GM21576 (cell line): ENCODE measurements around the gene ERC2.

Experiments
- ATAC-seq: cut with Tn5 transposase; IDR thresholded peaks from one replicate; pipeline ENCODE4 v1.9.1; 2021; ENCODE audit warnings: mild to moderate bottlenecking, moderate library complexity; ENCODE audit not compliant: unreplicated experiment

The ERC2 gene

DNA sequence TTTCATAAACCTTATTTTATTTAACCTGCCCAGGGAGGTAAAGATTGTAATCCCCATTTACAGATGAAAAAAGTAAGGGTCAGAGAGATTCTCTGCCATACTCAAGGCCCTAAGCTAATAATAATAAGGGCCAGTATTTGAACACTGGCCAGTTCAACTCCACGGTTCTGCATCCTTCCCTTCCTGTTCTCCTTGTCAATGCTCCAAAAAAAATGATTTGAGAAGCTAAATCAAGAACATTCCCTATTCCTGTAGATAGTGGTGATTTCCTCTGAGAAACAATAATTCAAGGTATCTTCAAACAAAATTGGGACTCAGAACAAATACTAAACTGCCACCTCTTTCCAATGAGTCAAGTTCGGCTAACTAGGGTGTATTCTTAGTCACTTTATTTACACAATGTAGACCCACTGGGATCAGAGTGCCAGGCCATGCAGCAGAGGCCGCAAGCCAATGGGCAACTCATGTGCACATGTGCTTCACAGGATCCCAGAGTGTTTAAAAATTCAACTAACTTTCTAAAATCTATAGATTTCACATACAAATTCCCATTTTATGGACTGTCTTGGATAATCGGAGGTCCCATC, 521.6 kb downstream of the ERC2 start:
- ATAC-seq: no peak

DNA sequence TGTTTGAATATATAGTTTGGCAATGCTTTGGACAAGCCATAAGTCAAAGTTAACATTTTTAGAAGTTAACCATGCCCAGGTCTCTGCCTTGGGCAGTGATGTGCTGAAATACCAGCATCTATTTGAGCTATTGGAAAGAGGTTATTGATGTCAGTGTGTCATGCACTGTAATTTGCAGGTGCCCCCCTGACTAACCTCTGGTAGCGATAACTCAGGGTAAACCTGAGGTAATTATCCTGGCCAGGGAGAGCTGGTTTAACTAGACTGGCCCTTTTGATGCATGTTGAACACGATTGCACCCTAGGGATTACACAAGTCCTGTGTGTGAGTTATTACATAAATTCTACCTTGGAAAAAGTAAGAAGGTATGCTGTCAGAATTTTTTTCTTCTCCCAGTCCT, 525.4 kb downstream of the ERC2 start:
- ATAC-seq: no peak

- ATAC-seq: no peak
These were observed 529.0 kb downstream of the ERC2 start for GRCh38 chr3:55939287-55939686.

DNA sequence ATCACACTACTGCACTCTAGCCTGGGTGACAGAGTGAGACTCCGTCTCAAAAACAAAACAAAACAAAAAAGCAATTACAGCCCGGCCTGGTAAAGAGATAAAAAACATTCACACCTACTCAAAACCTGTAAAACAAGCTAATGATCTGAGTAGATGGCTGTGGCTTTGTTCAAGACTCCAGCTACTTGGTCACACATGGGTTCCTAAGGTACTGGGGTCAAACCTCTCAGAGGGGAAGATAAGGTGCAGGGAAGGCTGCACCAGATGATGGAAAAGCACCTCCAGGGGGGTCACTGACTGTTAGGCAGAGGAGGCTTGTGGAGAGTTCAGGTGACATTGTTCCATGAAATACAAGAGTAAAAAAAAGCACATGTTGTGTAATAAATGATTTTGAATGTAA, 531.0 kb downstream of the ERC2 start:
- ATAC-seq: no peak

DNA sequence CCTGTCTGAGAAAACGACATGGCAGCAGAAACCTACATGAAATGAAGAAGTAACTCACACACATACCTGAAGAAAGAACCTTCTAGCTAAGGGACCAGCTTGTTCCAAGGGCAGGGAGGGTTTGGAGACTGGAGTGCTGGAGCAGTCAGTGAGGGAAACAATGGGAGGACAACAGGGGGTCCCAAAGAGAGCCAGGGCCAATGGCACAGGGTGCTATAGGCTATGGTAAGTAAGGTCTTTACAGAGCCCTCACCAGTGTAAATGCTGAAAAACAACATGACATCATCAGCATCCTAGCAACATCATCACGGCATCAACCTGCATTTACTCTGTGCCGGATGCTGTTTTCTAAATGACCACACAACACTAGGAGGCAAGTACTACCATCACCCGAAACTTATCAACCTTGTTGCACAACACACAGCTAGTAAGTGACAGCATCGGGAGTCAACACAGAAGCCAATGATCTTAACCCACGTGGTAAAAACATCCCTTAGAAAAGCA, 531.7 kb downstream of the ERC2 start:
- no peak for ATAC-seq

- no peak for ATAC-seq
These were observed 533.0 kb downstream of the ERC2 start for GRCh38 chr3:55935241-55935640.

GRCh38 chr3:55934771-55935170, 533.5 kb downstream of the ERC2 start:
- no peak for ATAC-seq

GRCh38 chr3:55929154-55929869, 539.0 kb downstream of the ERC2 start:
- ATAC-seq: no peak

DNA sequence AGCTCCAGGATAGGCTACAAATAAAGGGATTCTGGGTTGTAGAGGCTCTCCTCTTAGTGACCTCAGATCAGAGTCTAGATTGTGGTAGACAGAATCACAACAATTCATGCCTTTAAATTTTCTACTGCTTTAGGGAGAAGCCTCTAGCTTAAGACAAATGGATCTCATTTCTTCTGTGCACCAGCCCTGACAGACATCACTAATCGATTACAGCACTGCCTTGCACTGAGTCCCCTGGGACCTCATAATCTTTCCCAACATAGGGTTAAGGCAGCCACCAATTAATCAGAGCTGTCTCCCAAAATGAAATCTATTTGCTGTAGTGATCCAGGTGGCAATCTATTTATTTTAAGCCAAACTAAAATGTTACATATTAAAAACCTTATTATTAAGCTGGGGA, 544.6 kb downstream of the ERC2 start:
- no peak for ATAC-seq

GRCh38 chr3:55923207-55923606, 545.1 kb downstream of the ERC2 start:
- ATAC-seq: no peak

- ATAC-seq: no peak
These were observed 555.4 kb downstream of the ERC2 start for GRCh38 chr3:55912880-55913279.

DNA sequence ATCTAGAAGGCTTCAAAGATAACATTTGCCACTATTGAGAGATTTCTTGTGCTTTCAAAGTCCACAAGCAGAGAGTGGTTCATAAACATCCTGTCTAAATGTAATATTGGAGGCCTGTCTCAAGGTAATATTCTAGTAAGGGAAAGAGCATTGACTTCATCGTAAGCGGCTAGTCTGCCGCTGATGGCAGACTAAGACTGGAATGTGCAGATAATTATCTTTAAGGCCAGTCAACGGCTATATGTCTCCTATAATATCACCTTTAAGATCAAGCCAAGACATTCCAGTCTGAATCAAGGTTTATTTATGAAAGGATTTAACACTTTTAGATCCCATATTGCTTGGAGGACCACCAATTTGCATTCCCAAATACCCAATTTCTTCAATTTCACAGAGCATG, 557.0 kb downstream of the ERC2 start:
- no peak for ATAC-seq

DNA sequence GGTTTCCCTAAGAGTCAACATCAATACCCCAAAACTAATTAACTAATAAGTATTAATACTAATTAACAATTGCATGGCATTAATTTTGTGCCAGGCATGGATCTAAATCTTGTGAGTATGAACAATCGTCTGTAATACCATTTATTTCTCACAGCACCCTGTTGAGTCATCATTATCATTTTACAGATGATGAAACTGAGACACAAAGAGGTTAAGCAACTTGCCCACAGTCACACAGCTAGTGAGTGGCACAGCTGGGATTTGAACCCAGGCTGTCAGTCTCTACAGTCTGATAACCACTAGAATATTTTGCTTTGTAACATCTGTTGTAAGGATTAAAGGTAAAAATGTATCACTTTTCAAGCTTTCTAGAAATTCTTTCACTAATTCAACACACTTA, 557.7 kb downstream of the ERC2 start:
- no peak for ATAC-seq

DNA sequence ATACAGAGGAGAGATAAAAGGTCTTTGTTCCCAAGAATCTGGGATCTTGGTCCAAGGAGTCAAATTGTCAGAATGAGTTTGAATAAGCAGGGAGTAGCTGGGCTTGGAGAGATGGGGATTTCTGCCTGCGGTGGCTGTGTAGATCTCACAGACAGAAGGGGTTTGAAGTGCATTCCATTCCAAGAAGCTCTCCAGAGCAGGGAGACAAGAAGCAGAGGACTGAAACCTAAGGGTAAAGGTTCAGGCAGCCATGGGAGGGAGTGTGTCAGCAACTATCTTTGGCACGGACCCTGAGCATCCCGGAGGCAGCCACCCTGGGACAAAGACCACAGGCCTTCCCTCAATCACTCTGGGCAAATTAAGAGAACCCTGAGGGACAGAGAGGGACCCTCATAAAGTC, 558.9 kb downstream of the ERC2 start:
- ATAC-seq: no peak

GRCh38 chr3:55907616-55908015, 560.7 kb downstream of the ERC2 start:
- no peak for ATAC-seq

- ATAC-seq: no peak
These were observed 561.4 kb downstream of the ERC2 start for GRCh38 chr3:55906896-55907295.

DNA sequence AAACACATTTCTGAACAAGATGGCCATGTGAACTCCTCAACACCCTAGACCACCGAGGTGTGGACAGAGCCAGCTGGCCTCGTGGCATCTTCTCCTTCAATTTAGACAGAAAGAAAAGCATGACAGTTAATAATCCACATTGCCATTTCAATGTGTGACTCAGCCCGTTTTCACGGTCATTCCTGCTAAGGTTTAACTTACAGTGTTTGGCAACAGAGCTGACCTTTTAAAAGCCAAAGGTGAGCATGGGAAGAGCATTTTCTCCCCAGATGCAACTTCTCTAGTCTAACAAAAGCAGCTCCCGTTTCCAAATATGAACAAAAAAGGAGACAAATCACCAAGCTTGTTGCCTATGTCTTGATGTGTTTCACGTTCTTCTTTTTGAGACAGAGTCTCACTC, 563.6 kb downstream of the ERC2 start:
- ATAC-seq: no peak

GRCh38 chr3:55903680-55904079, 564.6 kb downstream of the ERC2 start:
- no peak for ATAC-seq

DNA sequence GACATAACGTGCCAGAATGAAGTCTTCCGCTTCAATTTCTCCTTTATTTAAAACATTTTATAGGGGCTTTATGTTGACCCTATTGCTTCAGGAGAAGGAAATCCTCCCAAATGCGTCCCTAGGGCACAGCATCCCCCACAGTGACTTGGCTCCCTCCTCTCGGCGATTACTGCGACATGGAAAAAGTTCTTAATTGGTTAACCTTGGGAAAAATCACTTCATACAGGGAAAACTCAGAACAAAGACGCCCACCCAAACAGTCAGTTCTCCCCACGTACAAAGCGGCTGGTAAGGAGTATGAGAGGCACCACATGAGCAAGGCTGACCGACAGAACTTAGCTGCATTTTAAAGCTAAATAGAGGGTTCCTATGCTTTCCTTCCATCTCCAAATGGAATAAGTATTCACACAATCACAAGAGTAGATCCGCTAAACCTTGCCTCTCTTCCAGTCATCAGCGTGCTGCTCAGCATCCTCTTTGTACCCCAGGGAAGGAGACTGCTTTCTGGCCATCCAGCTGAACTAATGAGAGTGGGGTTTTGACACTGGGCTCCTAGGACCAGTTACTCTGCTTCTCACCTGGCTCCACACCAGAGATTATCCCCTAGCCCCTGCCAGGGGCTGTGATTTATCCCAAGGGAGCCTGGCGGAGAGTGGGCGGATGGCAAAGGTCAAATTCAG, 565.9 kb downstream of the ERC2 start:
- no peak for ATAC-seq

DNA sequence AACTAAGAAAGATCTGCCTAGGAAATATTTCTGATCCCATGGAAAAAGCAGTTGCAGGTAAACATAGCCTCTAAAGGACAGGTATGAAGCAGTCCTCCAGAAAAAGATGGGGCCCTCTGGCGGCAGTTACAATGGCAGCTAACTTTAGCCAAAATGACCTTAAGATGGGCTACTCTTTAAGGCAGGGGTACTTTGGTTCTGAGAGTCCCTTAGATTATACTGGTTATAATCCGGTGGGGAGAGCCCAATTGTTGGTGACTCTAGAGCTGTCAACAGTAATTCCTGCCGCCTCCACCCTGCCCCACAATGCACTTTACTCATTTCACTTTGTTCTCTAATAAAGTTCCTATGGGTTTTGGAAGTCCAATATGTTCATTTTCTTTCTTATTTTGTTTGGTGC, 568.4 kb downstream of the ERC2 start:
- no peak for ATAC-seq

DNA sequence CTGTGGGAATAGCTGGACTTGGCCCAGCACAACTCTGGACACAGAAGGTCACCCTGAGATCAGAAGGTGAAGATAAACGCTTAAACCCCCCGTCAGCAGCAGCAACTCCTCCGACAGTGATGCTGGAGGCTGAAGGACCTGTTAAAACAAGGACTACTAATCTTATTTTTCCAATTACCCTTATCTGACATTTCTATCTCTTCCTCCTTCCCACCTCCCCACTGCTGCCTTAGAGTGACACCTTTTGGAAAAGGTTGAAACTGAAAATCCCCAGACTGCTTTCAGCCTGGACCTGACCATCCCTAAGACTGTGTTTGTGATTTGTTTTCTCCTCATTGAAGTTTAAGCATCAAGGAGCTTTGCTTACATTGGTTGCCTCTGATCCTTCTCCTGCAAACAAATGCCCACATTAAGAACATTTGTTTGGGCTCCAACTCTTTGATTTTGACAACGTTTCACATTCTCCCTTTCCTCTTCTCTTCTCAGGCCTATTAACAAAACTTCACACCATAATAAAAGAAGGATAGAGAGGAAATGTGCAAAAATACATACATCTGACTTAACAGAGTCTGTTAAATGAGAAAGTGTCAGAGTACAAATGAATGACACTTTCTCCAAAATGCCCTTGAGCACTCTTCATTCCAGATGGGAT, 570.6 kb downstream of the ERC2 start:
- no peak for ATAC-seq
